Stomach (tissue), 4 donors: ENCODE results near the gene DYNC1H1.

Experiments used
- CTCF ChIP-seq, 7 experiments: fragments of 450-650 bp in 4 of 7; fragments of 200-600 bp in 3 of 7; sonication (generic) in 3 of 7; IDR thresholded peaks; one replicate each; pipeline ENCODE4 v1.5.1; 2016 to 2019; ENCODE audit warnings: antibody characterized with exemption in 7 of 7, control low read depth in 2 of 7, mild to moderate bottlenecking in 1 of 7
- EP300 ChIP-seq: sonication (generic); formaldehyde crosslinking; IDR thresholded peaks from one replicate; pipeline ENCODE4 v1.6.1; 2017; ENCODE audit warnings: antibody characterized with exemption
- POLR2A ChIP-seq, 4 donors: fragments of 450-650 bp; IDR thresholded peaks; one replicate each; pipeline ENCODE4 v1.6.1; 2016; ENCODE audit warnings: antibody characterized with exemption in 4 of 4, control low read depth in 2 of 4, mild to moderate bottlenecking in 1 of 4, moderate library complexity in 1 of 4
- POLR2AphosphoS5 ChIP-seq, 3 donors: sonication (generic); formaldehyde crosslinking; IDR thresholded peaks; one replicate each; pipeline ENCODE4 v1.6.1; 2016; ENCODE audit warnings: antibody characterized with exemption in 3 of 3

GRCh38 chr14:102071283-102071998, 107.1 kb downstream of the DYNC1H1 start:
- no peak for TF ChIP-seq POLR2A (IDR thresholded peaks at IDR 0.05)
- no peak for TF ChIP-seq CTCF (IDR thresholded peaks at IDR 0.05)
- TF ChIP-seq EP300, result no peak
- TF ChIP-seq POLR2AphosphoS5 (IDR thresholded peaks at IDR 0.05), result peak in 1 of 3 donors; percentile 32
